Measurements from ENCODE around the gene KRTAP10-5.
"Not testable (repeated sequence)": the region's sequence is repeated elsewhere in the genome, so short reads cannot be mapped to it uniquely, and the experiment has no call there.

DNA sequence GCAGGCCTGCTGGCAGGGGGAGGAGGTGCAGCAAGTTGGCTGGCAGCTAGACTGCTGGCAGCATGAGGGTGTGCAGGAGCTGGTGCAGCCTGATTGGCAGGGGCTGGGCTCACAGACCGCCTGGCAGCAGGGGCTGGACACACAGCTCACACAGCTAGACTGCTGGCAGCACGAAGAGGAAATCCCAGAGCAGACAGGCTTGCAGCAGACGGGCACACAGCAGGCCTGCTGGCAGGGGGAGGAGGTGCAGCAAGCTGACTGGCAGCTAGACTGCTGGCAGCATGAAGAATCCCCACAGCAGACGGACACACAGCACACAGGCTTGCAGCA lies 11.4 kb upstream of the KRTAP10-5 start:
- TF ChIP-seq, protein P1, sequence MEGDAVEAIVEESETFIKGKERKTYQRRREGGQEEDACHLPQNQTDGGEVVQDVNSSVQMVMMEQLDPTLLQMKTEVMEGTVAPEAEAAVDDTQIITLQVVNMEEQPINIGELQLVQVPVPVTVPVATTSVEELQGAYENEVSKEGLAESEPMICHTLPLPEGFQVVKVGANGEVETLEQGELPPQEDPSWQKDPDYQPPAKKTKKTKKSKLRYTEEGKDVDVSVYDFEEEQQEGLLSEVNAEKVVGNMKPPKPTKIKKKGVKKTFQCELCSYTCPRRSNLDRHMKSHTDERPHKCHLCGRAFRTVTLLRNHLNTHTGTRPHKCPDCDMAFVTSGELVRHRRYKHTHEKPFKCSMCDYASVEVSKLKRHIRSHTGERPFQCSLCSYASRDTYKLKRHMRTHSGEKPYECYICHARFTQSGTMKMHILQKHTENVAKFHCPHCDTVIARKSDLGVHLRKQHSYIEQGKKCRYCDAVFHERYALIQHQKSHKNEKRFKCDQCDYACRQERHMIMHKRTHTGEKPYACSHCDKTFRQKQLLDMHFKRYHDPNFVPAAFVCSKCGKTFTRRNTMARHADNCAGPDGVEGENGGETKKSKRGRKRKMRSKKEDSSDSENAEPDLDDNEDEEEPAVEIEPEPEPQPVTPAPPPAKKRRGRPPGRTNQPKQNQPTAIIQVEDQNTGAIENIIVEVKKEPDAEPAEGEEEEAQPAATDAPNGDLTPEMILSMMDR (optimal IDR thresholded peaks at IDR 0.05 in 1 of 3, IDR thresholded peaks at IDR 0.05 in 1 of 3, conservative IDR thresholded peaks at IDR 0.05 in 1 of 3; ENCODE audit: extremely low read depth in 1 of 3, insufficient read depth in 2 of 3, low read length in 3 of 3), result not testable (repeated sequence)
- not testable (repeated sequence) for TF ChIP-seq EZH2 (IDR thresholded peaks at IDR 0.05; ENCODE audit: low read length)
